Ovary (tissue), 9 donors: Measurements from ENCODE around the gene DPEP2. TPM values are rescaled to one million over a fixed set of nuclear protein-coding genes. Genes with fewer than 3 reads are reported as not detected.

ENCODE experiments used
- DNase-seq, 5 donors: peaks; one replicate each; pipeline ENCODE4 v3.0.0-alpha.2; 2019 to 2020
- H3K27ac ChIP-seq, 2 donors: fragments of 200-600 bp; one replicate each; pipeline versions ENCODE4 v1.5.1 to v1.8.0; 2019 to 2022
- H3K27me3 ChIP-seq: fragments of 200-600 bp; one replicate; pipeline ENCODE4 v1.8.0; 2022
- H3K36me3 ChIP-seq: fragments of 200-600 bp; sonication (generic); one replicate; pipeline ENCODE4 v1.5.1; 2019
- H3K4me1 ChIP-seq: one replicate; pipeline ENCODE4 v1.8.1; 2013; ENCODE audit warnings: mild to moderate bottlenecking, moderate library complexity; ENCODE audit not compliant: insufficient read depth
- H3K4me3 ChIP-seq: fragments of 200-600 bp; sonication (generic); one replicate; pipeline ENCODE4 v1.5.1; 2017
- H3K9me3 ChIP-seq, 2 donors: fragments of 200-600 bp in 1 of 2; sonication (generic) in 1 of 2; one replicate each; pipeline versions ENCODE4 v1.5.1 to v1.8.1; 2013 to 2019; ENCODE audit warnings: mild to moderate bottlenecking in 1 of 2, moderate library complexity in 1 of 2
- EP300 ChIP-seq: sonication (generic); formaldehyde crosslinking; IDR thresholded peaks from one replicate; pipeline ENCODE4 v1.6.1; 2017; ENCODE audit warnings: antibody characterized with exemption
- POLR2A ChIP-seq: fragments of 450-650 bp; IDR thresholded peaks from one replicate; pipeline ENCODE4 v1.6.1; 2017; ENCODE audit warnings: antibody characterized with exemption, mild to moderate bottlenecking, moderate library complexity
- WGBS, 3 donors: extraction: QIAGEN DNeasy Blood & Tissue Kit in 1 of 3; methylation state at CpG; one replicate each; pipeline versions ENCODE4 v1.1.5 to v1.1.7; 2013 to 2017; 5-methylcytosine and 5-hydroxymethylcytosine counted together
- intact Hi-C, 4 donors: fragments of 100-400 bp; cut with DNase I; formaldehyde crosslinking; loops; one replicate each; pipeline versions ENCODE4 v1.11.0 to v1.15.1; 2022 to 2023
- polyA plus RNA-seq, 2 donors: library from polyadenylated mRNA; stranded (reverse); fragments of 200-250 nt in 1 of 2; fragments of 350-450 nt in 1 of 2; fragmentation: Illumina TruSeq in 1 of 2; extraction: RNeasy Lipid Tissue Mini Kit (QIAGEN cat#74804) in 1 of 2; gene quantifications; one replicate each; pipeline ENCODE4 v1.2.3, GENCODE V29; 2013 to 2014
- total RNA-seq, 7 donors: library from RNA; depleted of rRNA in 2 of 7; stranded (reverse); fragments of >200 nt in 2 of 7; fragmentation: NEBNext Ultra II Directional in 3 of 7; extraction: Animal tissue kit (Norgen Biotek cat#: 25700) in 3 of 7; gene quantifications; one replicate each; pipeline versions ENCODE4 v1.1.0 to v1.2.4, GENCODE V29; 2016 to 2023
- TF ChIP-seq, protein P1 (sequence below), 3 donors: fragments of 450-650 bp in 2 of 3; fragments of 200-600 bp in 1 of 3; IDR thresholded peaks; one replicate each; pipeline versions ENCODE4 v1.5.1 to v1.8.0; 2016 to 2022; ENCODE audit warnings: antibody characterized with exemption in 3 of 3, mild to moderate bottlenecking in 1 of 3
- donor health status: DM: no; HTN: no; CAD: no; lungs with moderate emphysema.
- donor health status: DM: no; HTN: no; CAD: no.
- donor health status: Bipolar disorder and iron deficiency.
- donor health status: DM: yes; HTN: yes; CAD: no.
- donor health status: DM: no; HTN: no; CAD: no.
- donor health status: DM: yes; HTN: yes; CAD: no.

The DPEP2 gene
- total and polyA plus RNA-seq, 9 donors = 0.33 to 3.1 (median 0.99) TPM; not detected in 2

GRCh38 chr16:67986949-67987348, 12.3 kb downstream of the DPEP2 start:
- H3K4me3 ChIP-seq = no peak overlapping the region
- no peak overlapping the region for H3K27ac ChIP-seq

GRCh38 chr16:67982011-67982696, 17.1 kb downstream of the DPEP2 start:
- Histone ChIP-seq H3K9me3 (no peaks in the 10 kb centered on the region), H3K4me3 (no peak overlapping the region), H3K27me3 (no peaks in the 10 kb centered on the region), H3K36me3 (no peaks in the 10 kb centered on the region), H3K4me1 (no peaks in the 10 kb centered on the region), H3K27ac (no peak overlapping the region)
- no peak for DNase-seq
- intact Hi-C loops = no loop called here
- no peak for TF ChIP-seq EP300
- TF ChIP-seq POLR2A = no peak
- TF ChIP-seq, protein P1, sequence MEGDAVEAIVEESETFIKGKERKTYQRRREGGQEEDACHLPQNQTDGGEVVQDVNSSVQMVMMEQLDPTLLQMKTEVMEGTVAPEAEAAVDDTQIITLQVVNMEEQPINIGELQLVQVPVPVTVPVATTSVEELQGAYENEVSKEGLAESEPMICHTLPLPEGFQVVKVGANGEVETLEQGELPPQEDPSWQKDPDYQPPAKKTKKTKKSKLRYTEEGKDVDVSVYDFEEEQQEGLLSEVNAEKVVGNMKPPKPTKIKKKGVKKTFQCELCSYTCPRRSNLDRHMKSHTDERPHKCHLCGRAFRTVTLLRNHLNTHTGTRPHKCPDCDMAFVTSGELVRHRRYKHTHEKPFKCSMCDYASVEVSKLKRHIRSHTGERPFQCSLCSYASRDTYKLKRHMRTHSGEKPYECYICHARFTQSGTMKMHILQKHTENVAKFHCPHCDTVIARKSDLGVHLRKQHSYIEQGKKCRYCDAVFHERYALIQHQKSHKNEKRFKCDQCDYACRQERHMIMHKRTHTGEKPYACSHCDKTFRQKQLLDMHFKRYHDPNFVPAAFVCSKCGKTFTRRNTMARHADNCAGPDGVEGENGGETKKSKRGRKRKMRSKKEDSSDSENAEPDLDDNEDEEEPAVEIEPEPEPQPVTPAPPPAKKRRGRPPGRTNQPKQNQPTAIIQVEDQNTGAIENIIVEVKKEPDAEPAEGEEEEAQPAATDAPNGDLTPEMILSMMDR (IDR thresholded peaks at IDR 0.05) = no peak
- WGBS, 3 donors = 91 to 93% (median 93%) methylated on average over 43 to 49 of the region's 49 CpGs

More at GRCh38 chr16:67986949-67987348, 12.3 kb downstream of the DPEP2 start:
- intact Hi-C loops = no loop called here
- WGBS, 3 donors = 85 to 89% (median 87%) methylated on average over 5 of the region's 5 CpGs
- no peaks in the 10 kb centered on the region for H3K27me3 ChIP-seq
- H3K4me1 ChIP-seq = no peaks in the 10 kb centered on the region
- DNase-seq = no peak
- H3K36me3 ChIP-seq = no peaks in the 10 kb centered on the region
- no peaks in the 10 kb centered on the region for H3K9me3 ChIP-seq
- no peak for TF ChIP-seq EP300
- no peak for TF ChIP-seq POLR2A
- TF ChIP-seq, protein P1 (IDR thresholded peaks at IDR 0.05) = no peak

- intact Hi-C loops = no loop called here
- TF ChIP-seq EP300 (no peak), POLR2A (no peak)
- TF ChIP-seq, protein P1 (IDR thresholded peaks at IDR 0.05) = no peak
These were observed 19.2 kb downstream of the DPEP2 start, which contains the start of gene DPEP3 for GRCh38 chr16:67979955-67980678. Gene DPEP3, minus strand, starts transcription at chr16:67980499. Its CDS starts 119 bp downstream, at chr16:67980380.

GRCh38 chr16:67977469-67978227, 21.6 kb downstream of the DPEP2 start:
- no peaks in the 10 kb centered on the region for H3K27me3 ChIP-seq
- DNase-seq = no peak
- WGBS, 3 donors = 77 to 80% (median 79%) methylated on average over 9 of the region's 9 CpGs
- no peak overlapping the region for H3K4me3 ChIP-seq
- no peaks in the 10 kb centered on the region for H3K36me3 ChIP-seq
- no peaks in the 10 kb centered on the region for H3K4me1 ChIP-seq
- no peaks in the 10 kb centered on the region for H3K9me3 ChIP-seq
- no peak for TF ChIP-seq POLR2A
- TF ChIP-seq, protein P1 (IDR thresholded peaks at IDR 0.05) = no peak
- intact Hi-C loops = no loop called here
- H3K27ac ChIP-seq = no peak overlapping the region

More at GRCh38 chr16:67979955-67980678, 19.2 kb downstream of the DPEP2 start, which contains the start of gene DPEP3:
- no peaks in the 10 kb centered on the region for H3K27me3 ChIP-seq
- WGBS, 3 donors = 52 to 67% (median 62%) methylated on average over 41 to 62 of the region's 62 CpGs
- no peak for DNase-seq
- no peaks in the 10 kb centered on the region for H3K36me3 ChIP-seq
- no peak within 1 kb of the TSS for H3K4me3 ChIP-seq
- no peaks in the 10 kb centered on the region for H3K9me3 ChIP-seq
- no peak within 1 kb of the TSS for H3K27ac ChIP-seq
- no peaks in the 10 kb centered on the region for H3K4me1 ChIP-seq
